OCI-LY1 (cell line): ENCODE results near the gene GTSF1L.

Source experiments
- CTCF ChIP-seq: fragments of 200-600 bp; sonication (generic), shearing (Covaris generic); IDR thresholded peaks from 2 replicates; pipeline ENCODE4 v1.5.1; 2017; ENCODE audit warnings: mild to moderate bottlenecking, antibody characterized with exemption, low read length, moderate library complexity, mixed read lengths
- EZH2 ChIP-seq: fragments of 200-600 bp; sonication (generic), shearing (Covaris generic); IDR thresholded peaks from 2 replicates; pipeline ENCODE4 v1.8.0; 2017; ENCODE audit warnings: borderline replicate concordance, mixed run types, mild to moderate bottlenecking, antibody characterized with exemption, low read length, moderate library complexity, mixed read lengths

GRCh38 chr20:43731927-43732326 lies 5.1 kb upstream of the GTSF1L start:
- TF ChIP-seq CTCF, result no peak
- no peak for TF ChIP-seq EZH2
